ENCODE results near the gene REST. TPM values are rescaled to one million over a fixed set of nuclear protein-coding genes. Genes with fewer than 3 reads are reported as not detected.

The REST gene
- total and polyA plus RNA-seq, 2 of the 8 experiments (the other 6 are each of a cell fraction or from before 2014, with no cell fraction given): 10.2 to 66.3 TPM

DNA sequence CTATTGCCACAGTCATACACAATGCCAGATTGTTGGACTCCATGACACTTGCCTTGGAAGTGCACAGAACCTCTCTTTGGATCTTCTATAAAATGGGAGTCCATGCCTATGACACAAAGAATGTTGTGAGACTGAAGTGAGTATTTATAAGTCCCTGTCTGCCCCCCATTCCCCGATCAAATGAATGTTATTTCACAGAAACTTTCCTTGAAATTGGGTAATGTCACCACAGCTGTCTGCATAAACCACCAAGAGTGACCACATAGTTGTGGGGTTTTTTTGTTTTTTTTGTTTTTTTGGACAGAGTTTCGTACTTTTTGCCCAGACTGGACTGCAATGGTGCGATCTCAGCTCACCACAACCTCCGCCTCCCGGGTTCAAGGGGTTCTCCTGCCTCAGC lies 27.1 kb upstream of the REST start:
- CTCF ChIA-PET (ENCODE audit: partially characterized antibody): interaction anchor here (0.7 kb wide), 1 partner anchor 10 kb away, joined by 3 read pairs; no protein-coding TSS in a partner anchor
- no peak overlapping the region for H3K4me2 ChIP-seq (ENCODE audit: insufficient read depth in 1 of 2, low read depth in 2 of 2, low read length in 2 of 2)
- no peak overlapping the region for H2BK120ac ChIP-seq (replicated peaks; ENCODE audit: low read depth, low read length)
- H3K9ac ChIP-seq (replicated peaks in 1 of 4; ENCODE audit: extremely low read depth in 1 of 4, low read depth in 3 of 4, low read length in 3 of 4): no peak overlapping the region
- no peaks in the 10 kb centered on the region for H4K20me1 ChIP-seq (replicated peaks in 1 of 2; ENCODE audit: control insufficient read depth in 1 of 2, insufficient read depth in 2 of 2, low read length in 2 of 2)
- no peaks in the 10 kb centered on the region for H3K4me1 ChIP-seq (replicated peaks in 1 of 4; ENCODE audit: control insufficient read depth in 3 of 4, insufficient read depth in 4 of 4, low read length in 3 of 4)
- H4K8ac ChIP-seq (ENCODE audit: extremely low read depth, insufficient read depth, low read length): no peak overlapping the region
- TF ChIP-seq BCL11A (IDR thresholded peaks at IDR 0.05; ENCODE audit: low read depth in 2 of 2, low read length in 2 of 2): no peak
- no peak for TF ChIP-seq TBP (IDR thresholded peaks at IDR 0.05; ENCODE audit: low read depth, low read length)
- TF ChIP-seq PHF8 (conservative IDR thresholded peaks at IDR 0.05; ENCODE audit: low read depth, low read length): no peak
- no peak for TF ChIP-seq CBX8 (IDR thresholded peaks at IDR 0.05; ENCODE audit: borderline replicate concordance, low read depth, low read length)
- TF ChIP-seq SP1 (IDR thresholded peaks at IDR 0.05; ENCODE audit: low read depth, low read length): no peak
- no peak for TF ChIP-seq SUZ12 (IDR thresholded peaks at IDR 0.05; ENCODE audit: low read length)
- TF ChIP-seq, protein P1, sequence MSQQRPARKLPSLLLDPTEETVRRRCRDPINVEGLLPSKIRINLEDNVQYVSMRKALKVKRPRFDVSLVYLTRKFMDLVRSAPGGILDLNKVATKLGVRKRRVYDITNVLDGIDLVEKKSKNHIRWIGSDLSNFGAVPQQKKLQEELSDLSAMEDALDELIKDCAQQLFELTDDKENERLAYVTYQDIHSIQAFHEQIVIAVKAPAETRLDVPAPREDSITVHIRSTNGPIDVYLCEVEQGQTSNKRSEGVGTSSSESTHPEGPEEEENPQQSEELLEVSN (IDR thresholded peaks at IDR 0.05): no peak
- FAIRE-seq: no peak
- H3K4me3 ChIP-seq (ENCODE audit: extremely low read depth in 1 of 4, insufficient read depth in 2 of 4, low read depth in 3 of 4, low read length in 4 of 4): no peak overlapping the region
- no peak overlapping the region for H2BK15ac ChIP-seq (ENCODE audit: low read length)
- no peak overlapping the region for H2BK12ac ChIP-seq (ENCODE audit: low read depth, low read length)
- no peak overlapping the region for H2BK5ac ChIP-seq (ENCODE audit: low read depth, low read length)
- H3K4ac ChIP-seq (replicated peaks; ENCODE audit: insufficient read length, low read depth, low read length): no peak overlapping the region
- H3K27ac ChIP-seq (ENCODE audit: low read depth, low read length): no peak overlapping the region
- no peaks in the 10 kb centered on the region for H3K23me2 ChIP-seq (ENCODE audit: low read depth, low read length)
- H3K14ac ChIP-seq (ENCODE audit: insufficient read length): no peak overlapping the region
- no peak overlapping the region for H2BK20ac ChIP-seq (ENCODE audit: low read length)
- DNase-seq (ENCODE audit: low read depth in 1 of 2, low spot score in 2 of 2): no peak
- no peak overlapping the region for H2AK5ac ChIP-seq (ENCODE audit: low read depth, low read length)
- H3K56ac ChIP-seq (replicated peaks; ENCODE audit: insufficient read length, low read depth, low read length): no peak overlapping the region
- H4K91ac ChIP-seq (replicated peaks; ENCODE audit: insufficient read length, low read length): no peak overlapping the region
- no peak overlapping the region for H4K5ac ChIP-seq (ENCODE audit: insufficient read length, low read depth, low read length)
- no peak overlapping the region for H3K18ac ChIP-seq (ENCODE audit: extremely low read depth, low read length)
- POLR2A ChIA-PET (ENCODE audit: partially characterized antibody): no interaction called here
- 92% methylated on average over 5 of the region's 5 CpGs; no CpG with 5 or more reads in 1 of the 2 experiments for WGBS, 2 experiments (ENCODE audit: extremely low coverage in 1 of 2, insufficient coverage in 1 of 2, insufficient read length in 1 of 2, insufficient replicate concordance in 2 of 2, low coverage in 1 of 2, low lambda C conversion rate in 2 of 2, missing lambda C conversion rate in 1 of 2)
- H2AFZ ChIP-seq (ENCODE audit: low read length): no peak overlapping the region
- no peaks in the 10 kb centered on the region for H3K36me3 ChIP-seq (ENCODE audit: control insufficient read depth in 2 of 4, insufficient read depth in 4 of 4, low read length in 3 of 4)
- H3K79me1 ChIP-seq (ENCODE audit: low read depth, low read length): no peaks in the 10 kb centered on the region
- H3K27me3 ChIP-seq (replicated peaks in 1 of 4; ENCODE audit: control insufficient read depth in 3 of 4, extremely low read depth in 1 of 4, insufficient read depth in 3 of 4, low read length in 3 of 4): no peaks in the 10 kb centered on the region
- no peak overlapping the region for H3K23ac ChIP-seq (ENCODE audit: insufficient read length)
- H3K79me2 ChIP-seq (ENCODE audit: control insufficient read depth in 1 of 2, insufficient read depth in 2 of 2, low read length in 2 of 2): no peaks in the 10 kb centered on the region
- H3K9me3 ChIP-seq (ENCODE audit: insufficient read depth in 2 of 2, low read depth in 1 of 2, low read length in 1 of 2): 0 out of 4 replicates have a peak, but pooled peaks cover 0 to 3% of the 10 kb centered on the region in 2 experiments

Data from H1 (cell line).